ENCODE results near the gene CA11. TPM values are rescaled to one million over a fixed set of nuclear protein-coding genes. Genes with fewer than 3 reads are reported as not detected.
A peak's percentile ranks its signal among the peaks of the same experiment; 100 is the strongest.

CA11 gene
- total RNA-seq, 1 experiment from 2014 or later = 2.1 TPM

GRCh38 chr19:48644355-48644754, 1.6 kb downstream of the CA11 start:
- Mint-ChIP-seq H3K27ac (ENCODE audit: unreplicated experiment) (no peak overlapping the region), H3K4me3 (ENCODE audit: low read depth, unreplicated experiment) (no peak overlapping the region), H3K36me3 (ENCODE audit: insufficient read depth, unreplicated experiment) (peaks cover 6% of the 10 kb centered on the region), H3K4me1 (ENCODE audit: low read depth, unreplicated experiment) (peaks cover 27% of the 10 kb centered on the region), H3K27me3 (ENCODE audit: unreplicated experiment) (peaks cover 76% of the 10 kb centered on the region), H3K9me3 (ENCODE audit: low read depth, unreplicated experiment) (no peaks in the 10 kb centered on the region)
- intact Hi-C loops (cut with micrococcal nuclease; ENCODE audit: unreplicated experiment) = loop anchor here (2.0 kb wide), 1 partner anchor 140 kb away; no protein-coding TSS in a partner anchor
- BruUV-seq (replicated peaks) = no TSS peak
- CTCF ChIA-PET = interaction anchor here (1.1 to 2.4 kb wide), 3 partner anchors 80 to 138 kb away, joined by 4 to 13 read pairs (median 7); no protein-coding TSS in a partner anchor
- no peak for TF ChIP-seq CTCF (IDR thresholded peaks at IDR 0.05; ENCODE audit: unreplicated experiment)
- no peak for DNase-seq

- Mint-ChIP-seq H3K4me3 (ENCODE audit: low read depth, unreplicated experiment) (no peak overlapping the region), H3K27me3 (ENCODE audit: unreplicated experiment) (peaks cover 86% of the 10 kb centered on the region), H3K27ac (ENCODE audit: unreplicated experiment) (no peak overlapping the region), H3K4me1 (ENCODE audit: low read depth, unreplicated experiment) (peaks cover 42% of the 10 kb centered on the region), H3K9me3 (ENCODE audit: low read depth, unreplicated experiment) (peaks cover 3% of the 10 kb centered on the region), H3K36me3 (ENCODE audit: insufficient read depth, unreplicated experiment) (peaks cover 19% of the 10 kb centered on the region)
- BruUV-seq (replicated peaks) = no TSS peak
- no peak for DNase-seq
- no peak for TF ChIP-seq CTCF (IDR thresholded peaks at IDR 0.05; ENCODE audit: unreplicated experiment)
- intact Hi-C loops (cut with micrococcal nuclease; ENCODE audit: unreplicated experiment) = no loop called here
- CTCF ChIA-PET = interaction anchor here (0.5 to 1.1 kb wide), 2 partner anchors 12 to 248 kb away, joined by 3 to 8 read pairs; no protein-coding TSS in a partner anchor
Measured at GRCh38 chr19:48642862-48643261, 3.1 kb downstream of the CA11 start.

DNA sequence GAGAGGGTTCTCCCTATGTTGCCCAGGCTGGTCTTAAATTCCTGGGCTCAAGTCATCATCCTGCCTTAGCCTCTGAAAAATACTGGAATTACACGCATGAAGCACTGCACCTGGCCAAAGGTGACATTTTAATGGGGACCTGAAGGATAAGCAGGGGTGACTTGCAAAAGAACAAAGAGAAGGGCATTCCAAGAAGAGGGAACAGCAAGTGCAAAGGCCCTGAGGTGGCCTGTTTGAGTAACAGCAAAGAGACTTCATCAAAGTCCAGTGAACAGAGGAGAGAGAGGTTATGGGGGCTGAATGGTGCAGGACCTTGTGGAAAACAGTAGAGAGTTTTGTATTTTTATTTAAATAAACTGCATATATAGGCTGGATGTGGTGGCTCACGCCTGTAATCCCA, 4.1 kb downstream of the CA11 start:
- H3K9me3 Mint-ChIP-seq (ENCODE audit: low read depth, unreplicated experiment) = peaks cover 3% of the 10 kb centered on the region
- DNase-seq = no peak
- CTCF ChIA-PET = interaction anchor here (0.6 to 1.1 kb wide), 3 partner anchors 13 to 69 kb away, joined by 3 to 8 read pairs (median 4); no protein-coding TSS in a partner anchor
- intact Hi-C loops (cut with micrococcal nuclease; ENCODE audit: unreplicated experiment) = no loop called here
- no peak overlapping the region for H3K4me3 Mint-ChIP-seq (ENCODE audit: low read depth, unreplicated experiment)
- H3K27ac Mint-ChIP-seq (ENCODE audit: unreplicated experiment) = no peak overlapping the region
- TF ChIP-seq CTCF (IDR thresholded peaks at IDR 0.05; ENCODE audit: unreplicated experiment) = no peak
- BruUV-seq (replicated peaks) = no TSS peak
- H3K36me3 Mint-ChIP-seq (ENCODE audit: insufficient read depth, unreplicated experiment) = peaks cover 29% of the 10 kb centered on the region
- H3K27me3 Mint-ChIP-seq (ENCODE audit: unreplicated experiment) = peaks cover 77% of the 10 kb centered on the region
- H3K4me1 Mint-ChIP-seq (ENCODE audit: low read depth, unreplicated experiment) = peaks cover 41% of the 10 kb centered on the region

DNA sequence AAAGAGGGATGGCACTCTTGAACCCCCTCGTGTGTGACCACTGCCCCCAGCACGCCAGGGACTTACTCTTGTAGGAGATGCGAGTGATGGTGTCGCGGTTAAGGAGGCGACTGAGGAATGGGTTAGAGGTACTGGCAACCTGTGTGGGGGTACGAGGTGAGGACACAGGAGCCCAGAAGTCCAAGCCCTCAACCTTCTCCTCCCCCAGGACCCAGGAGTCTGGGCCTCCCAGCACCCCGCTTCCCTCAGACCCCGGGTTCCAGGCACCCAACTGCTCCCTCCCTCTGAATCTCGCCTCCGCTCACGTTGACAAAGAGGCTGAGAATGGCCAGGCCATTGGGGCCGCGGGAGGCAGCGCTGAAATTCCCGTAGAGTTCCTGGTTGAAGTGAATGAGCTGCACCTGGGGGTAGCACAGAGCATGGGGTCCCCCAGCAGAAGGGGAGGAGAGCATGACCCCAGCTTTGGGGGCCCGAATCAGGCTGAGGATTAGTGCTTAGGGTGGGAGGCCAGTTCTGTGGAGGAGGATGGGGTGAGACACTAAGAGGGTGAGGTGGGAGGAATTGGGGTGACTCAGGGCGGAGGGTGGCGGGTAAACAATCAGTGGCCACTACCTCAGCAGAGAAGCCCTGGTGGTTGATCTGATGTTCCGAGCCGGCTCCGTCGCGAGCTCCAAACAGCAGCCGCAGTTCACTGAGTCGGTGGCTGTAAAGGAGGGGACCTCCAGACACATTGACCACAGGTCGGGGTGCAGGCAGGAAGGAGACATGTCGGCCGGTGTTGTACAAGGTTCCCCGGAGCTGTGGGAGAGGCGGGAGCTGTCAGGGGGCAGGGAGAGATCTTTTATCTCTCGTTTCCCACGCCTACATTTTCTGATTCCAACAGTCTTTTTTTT, 6.3 kb downstream of the CA11 start:
- peaks cover 45% of the 10 kb centered on the region for H3K36me3 Mint-ChIP-seq (ENCODE audit: insufficient read depth, unreplicated experiment)
- TF ChIP-seq CTCF (IDR thresholded peaks at IDR 0.05; ENCODE audit: unreplicated experiment) = no peak
- H3K27me3 Mint-ChIP-seq (ENCODE audit: unreplicated experiment) = peaks cover 58% of the 10 kb centered on the region
- H3K9me3 Mint-ChIP-seq (ENCODE audit: low read depth, unreplicated experiment) = peaks cover 3% of the 10 kb centered on the region
- peak overlapping the region; percentile 80 for H3K27ac Mint-ChIP-seq (ENCODE audit: unreplicated experiment)
- no TSS peak for BruUV-seq (replicated peaks)
- peak overlapping the region; percentile 70 for H3K4me3 Mint-ChIP-seq (ENCODE audit: low read depth, unreplicated experiment)
- H3K4me1 Mint-ChIP-seq (ENCODE audit: low read depth, unreplicated experiment) = peaks cover 35% of the 10 kb centered on the region
- no peak for DNase-seq
- intact Hi-C loops (cut with micrococcal nuclease; ENCODE audit: unreplicated experiment) = loop anchor here (5.0 kb wide), 1 partner anchor 328 kb away; the partner anchor contains the start of gene FTL
- CTCF ChIA-PET = interaction anchor here (0.6 to 0.7 kb wide), 3 partner anchors 23 to 137 kb away, joined by 3 to 4 read pairs (median 4); no protein-coding TSS in a partner anchor

Data from Calu3 (cell line).